IPS-11a (cell line): ENCODE data around the gene NGEF.
A peak's percentile ranks its signal among the peaks of the same experiment; 100 is the strongest.
"Not testable (repeated sequence)": the region's sequence is repeated elsewhere in the genome, so short reads cannot be mapped to it uniquely, and the experiment has no call there.

Experiments
- H3K4me3 ChIP-seq: one replicate; pipeline ENCODE4 v1.5.1; 2013; ENCODE audit warnings: low read depth, low read length, control low read depth

NGEF gene, protein sequence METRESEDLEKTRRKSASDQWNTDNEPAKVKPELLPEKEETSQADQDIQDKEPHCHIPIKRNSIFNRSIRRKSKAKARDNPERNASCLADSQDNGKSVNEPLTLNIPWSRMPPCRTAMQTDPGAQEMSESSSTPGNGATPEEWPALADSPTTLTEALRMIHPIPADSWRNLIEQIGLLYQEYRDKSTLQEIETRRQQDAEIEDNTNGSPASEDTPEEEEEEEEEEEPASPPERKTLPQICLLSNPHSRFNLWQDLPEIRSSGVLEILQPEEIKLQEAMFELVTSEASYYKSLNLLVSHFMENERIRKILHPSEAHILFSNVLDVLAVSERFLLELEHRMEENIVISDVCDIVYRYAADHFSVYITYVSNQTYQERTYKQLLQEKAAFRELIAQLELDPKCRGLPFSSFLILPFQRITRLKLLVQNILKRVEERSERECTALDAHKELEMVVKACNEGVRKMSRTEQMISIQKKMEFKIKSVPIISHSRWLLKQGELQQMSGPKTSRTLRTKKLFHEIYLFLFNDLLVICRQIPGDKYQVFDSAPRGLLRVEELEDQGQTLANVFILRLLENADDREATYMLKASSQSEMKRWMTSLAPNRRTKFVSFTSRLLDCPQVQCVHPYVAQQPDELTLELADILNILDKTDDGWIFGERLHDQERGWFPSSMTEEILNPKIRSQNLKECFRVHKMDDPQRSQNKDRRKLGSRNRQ

DNA sequence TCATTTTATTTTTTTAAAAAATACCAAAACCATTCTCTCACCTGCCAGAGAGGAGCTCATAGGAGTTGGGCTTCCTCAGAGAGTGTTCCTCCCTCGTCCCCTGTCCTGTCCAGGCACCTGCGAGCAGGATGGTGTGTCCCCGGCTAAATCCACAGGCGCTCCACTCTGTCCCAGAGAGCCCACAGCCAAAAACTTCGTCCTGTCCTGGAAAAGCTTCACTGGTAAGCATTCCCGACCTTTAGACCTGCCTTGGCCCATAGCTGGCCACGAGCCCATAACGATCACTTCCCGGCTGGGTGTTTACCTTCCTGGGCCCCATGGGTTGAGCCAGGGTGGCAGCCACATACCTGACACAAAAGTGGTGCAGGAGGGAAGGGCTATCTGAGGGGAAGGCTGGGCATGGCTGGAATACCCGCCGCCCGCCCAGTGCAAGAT is at the start of gene NGEF:
NGEF (minus strand) TSS at position 230 of the 435 bp plus-strand sequence. CDS start 38,366 bp downstream, outside the sequence.
- H3K4me3 ChIP-seq, result no peak within 1 kb of the TSS

DNA sequence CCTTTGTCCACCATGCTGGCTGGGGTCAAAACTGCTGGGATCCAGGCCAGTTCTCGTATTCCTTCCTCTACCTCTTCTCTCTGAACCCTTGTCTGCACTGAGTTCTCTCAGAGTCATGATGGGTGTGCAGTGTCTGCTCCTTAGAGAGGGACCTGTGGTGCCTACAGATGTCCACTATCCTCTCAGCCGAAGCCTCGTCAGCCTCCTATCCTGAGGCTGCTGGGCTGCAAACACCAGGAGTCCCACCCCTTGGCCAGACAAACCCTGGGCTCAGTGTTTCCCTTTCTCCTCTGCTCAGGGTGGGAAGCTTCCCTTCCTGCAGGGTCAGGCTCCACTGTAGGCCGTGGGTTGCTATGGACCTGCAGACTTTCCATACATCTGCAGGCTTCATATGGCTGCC is 49.4 kb upstream of the NGEF start:
- no peak overlapping the region for H3K4me3 ChIP-seq

DNA sequence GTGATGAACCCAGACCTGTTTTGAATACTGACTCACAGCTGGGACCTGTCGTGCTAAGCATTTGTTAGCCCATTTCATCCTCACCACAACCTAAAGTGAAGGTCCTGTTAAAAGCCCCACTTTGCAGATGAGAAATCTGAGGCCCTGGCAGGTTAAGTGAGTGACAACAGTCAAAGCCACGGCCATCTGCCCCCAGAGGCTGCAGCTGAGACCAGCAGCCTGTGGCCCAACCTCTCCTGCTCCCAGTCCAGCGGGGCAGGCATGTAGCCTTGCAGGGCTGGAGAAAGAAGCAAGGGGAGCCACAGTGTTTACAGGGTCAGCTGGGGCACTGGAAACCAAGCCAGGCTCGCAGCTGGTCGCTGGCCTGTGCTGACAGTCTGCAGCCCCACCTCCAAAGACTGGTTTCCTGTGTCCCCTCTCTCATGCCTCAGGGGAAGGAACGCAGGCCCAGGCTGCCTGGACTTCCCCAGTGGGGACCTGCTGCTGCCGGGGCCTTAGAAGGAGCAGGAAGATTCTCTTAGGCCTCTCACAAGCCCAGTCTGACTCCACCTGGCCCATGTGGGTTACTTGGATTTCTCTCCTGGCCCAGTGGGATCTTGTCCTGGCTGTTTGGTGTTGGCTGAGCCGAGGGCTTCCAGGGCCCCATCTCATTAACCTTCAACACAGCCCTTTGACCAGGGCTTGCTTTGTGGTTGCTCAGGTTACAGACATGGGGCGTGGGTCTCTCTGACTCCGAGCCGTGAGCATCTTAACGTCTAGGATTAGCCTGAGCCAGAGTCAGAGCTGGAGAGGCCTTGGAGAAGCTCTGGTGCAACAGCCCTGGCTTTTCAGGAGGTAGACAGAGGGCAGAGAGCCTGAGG is 48.8 kb upstream of the NGEF start:
- H3K4me3 ChIP-seq, result no peak overlapping the region

GRCh38 chr2:233060980-233061590 is 48.0 kb upstream of the NGEF start:
- no peak overlapping the region for H3K4me3 ChIP-seq

GRCh38 chr2:233060501-233060979 is 47.5 kb upstream of the NGEF start:
- H3K4me3 ChIP-seq, result no peak overlapping the region

GRCh38 chr2:233059797-233060500 is 46.9 kb upstream of the NGEF start, which contains the start of gene INPP5D:
Gene INPP5D (plus strand): TSS chr2:233060342. CDS start chr2:233060479, 137 bp downstream.
- no peak within 1 kb of the TSS for H3K4me3 ChIP-seq

DNA sequence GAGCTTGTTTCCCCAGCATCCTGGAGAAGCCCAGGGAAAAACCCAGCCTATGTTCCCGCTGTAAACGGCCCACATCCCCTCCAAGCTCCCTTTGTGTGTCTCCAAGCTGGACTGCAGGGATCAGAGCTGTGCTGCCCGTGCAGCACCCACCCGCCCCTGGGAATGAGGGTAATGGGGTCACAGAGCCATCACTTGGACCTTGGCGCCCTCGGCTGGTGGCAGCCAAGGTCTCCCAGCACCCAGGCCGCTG is 46.4 kb upstream of the NGEF start:
- no peak overlapping the region for H3K4me3 ChIP-seq

DNA sequence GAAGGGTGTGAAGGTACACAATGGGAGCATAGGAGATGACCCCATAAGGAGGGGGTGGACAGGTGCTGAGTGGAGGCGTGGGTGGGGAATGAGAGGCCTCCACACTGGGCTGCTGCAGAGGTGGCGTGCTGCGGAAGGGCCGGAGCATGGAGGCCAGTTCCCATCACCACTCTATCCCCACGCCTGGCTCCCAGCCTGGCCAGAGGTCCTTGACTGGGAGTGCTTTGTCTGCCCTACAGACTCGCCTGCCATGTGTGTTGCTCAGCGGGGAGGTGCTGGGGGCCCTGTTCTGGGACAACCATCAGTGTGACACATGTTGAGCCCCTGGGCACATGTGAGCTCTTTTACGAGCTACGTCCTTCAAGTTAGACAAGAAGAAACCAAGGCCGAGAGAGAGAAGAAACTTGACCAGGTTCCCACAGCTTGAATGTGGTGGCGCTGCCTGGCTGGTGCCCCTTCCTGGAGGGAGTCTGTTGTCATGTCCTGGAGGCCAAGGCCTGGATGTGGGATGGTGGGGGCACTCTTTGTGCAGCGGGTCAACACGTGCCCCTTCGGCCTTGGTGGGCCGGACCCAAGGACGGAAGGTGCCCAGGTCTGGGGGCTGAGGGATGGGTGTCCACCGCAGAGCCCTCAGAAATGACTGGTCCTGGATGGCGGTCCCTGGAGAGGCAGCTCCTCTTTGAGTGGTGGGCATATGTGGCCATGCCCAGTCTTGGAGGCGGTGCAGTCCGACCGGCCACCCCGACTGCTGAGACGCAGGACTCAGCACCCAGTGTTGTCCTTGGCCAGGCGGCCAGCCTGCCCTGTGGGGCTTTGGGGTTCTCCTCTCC is 45.9 kb upstream of the NGEF start:
- H3K4me3 ChIP-seq, result no peak overlapping the region

- no peak overlapping the region for H3K4me3 ChIP-seq
Measured at GRCh38 chr2:233056961-233057605, 44.0 kb upstream of the NGEF start.

- H3K4me3 ChIP-seq, result no peak overlapping the region
Measured at GRCh38 chr2:233055362-233055761, 42.3 kb upstream of the NGEF start.

GRCh38 chr2:233053928-233054784 is 41.1 kb upstream of the NGEF start:
- no peak overlapping the region for H3K4me3 ChIP-seq

- H3K4me3 ChIP-seq, result not testable (repeated sequence)
Measured at GRCh38 chr2:233052517-233052916, 39.5 kb upstream of the NGEF start.

GRCh38 chr2:233051241-233052149 is 38.4 kb upstream of the NGEF start:
- H3K4me3 ChIP-seq, result peak overlapping the region; percentile 14

DNA sequence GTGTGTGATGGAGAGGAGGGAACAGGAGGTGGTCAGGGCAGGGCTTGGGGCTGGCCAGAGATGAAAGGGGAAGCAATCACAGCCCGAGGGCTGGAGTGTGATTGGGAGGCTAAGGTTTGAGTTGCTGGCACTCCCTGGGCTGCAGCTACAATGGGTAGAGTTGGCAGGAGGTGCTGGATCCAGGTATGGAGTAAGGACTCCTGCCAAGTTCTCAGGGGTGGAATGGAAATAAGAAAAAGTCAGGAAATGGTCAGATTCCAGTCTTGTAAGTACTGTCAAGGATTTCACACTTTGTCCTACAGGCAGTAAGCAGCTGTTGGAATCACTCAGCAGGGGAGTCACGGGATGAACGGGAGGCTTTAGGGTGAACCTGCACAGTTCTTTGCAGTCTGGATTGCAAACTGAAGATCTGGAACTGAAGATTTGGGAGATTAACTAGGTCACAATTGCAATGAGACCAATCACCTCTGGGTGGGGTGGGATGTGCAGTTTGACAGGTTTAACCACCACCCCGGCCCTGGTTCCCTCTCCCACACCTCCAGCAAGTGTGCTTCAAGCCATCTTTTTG is 36.2 kb upstream of the NGEF start:
- no peak overlapping the region for H3K4me3 ChIP-seq

- H3K4me3 ChIP-seq, result no peak overlapping the region
Measured at GRCh38 chr2:233048569-233049193, 35.6 kb upstream of the NGEF start.

DNA sequence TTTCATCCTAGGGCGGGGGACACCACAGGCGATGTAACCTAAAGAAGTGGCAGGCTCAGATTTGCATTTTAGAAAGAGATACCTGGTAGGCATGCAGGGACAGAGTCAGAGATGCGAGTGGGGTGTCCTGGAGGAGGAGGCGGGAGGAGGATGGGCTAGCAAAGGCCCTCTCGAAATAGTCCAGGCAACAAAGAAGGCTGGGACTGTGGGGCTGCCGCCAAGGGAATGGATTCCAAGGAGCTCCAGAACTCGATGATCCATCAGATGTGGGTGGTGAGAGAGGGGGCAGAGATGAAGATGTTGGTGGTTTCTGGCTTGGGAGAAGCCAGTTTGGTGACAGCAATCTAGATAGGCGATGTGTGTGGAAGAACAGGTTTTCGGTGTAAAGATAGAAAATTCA is 34.6 kb upstream of the NGEF start:
- H3K4me3 ChIP-seq, result no peak overlapping the region
